ENCODE data around the gene ELFN1. TPM values are rescaled to one million over a fixed set of nuclear protein-coding genes. Genes with fewer than 3 reads are reported as not detected.

Gene ELFN1
- total RNA-seq, 1 experiment from 2014 or later, result 0.69 TPM

DNA sequence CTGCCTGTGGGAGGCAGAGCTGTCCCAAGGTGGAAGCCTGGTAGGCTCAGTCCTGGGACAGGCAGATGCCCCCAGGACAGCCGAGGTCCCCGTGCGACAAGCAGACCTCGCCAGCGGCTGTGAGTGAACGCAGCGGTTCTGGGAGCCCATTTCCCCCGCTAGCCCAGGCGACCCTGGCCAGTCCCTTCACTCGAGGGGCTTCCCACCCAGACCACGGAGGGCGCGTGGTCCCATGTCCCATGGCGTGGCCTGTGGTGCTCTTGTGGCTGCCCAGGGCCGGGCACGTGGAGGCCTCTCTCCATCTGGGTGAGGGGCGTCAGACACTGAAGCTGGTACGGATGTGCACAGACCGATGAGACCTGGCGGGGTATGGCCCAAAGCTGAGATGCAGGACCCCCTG, 67.9 kb downstream of the ELFN1 start:
- no TSS peak for BruUV-seq (replicated peaks)
- CTCF ChIA-PET, result no interaction called here

DNA sequence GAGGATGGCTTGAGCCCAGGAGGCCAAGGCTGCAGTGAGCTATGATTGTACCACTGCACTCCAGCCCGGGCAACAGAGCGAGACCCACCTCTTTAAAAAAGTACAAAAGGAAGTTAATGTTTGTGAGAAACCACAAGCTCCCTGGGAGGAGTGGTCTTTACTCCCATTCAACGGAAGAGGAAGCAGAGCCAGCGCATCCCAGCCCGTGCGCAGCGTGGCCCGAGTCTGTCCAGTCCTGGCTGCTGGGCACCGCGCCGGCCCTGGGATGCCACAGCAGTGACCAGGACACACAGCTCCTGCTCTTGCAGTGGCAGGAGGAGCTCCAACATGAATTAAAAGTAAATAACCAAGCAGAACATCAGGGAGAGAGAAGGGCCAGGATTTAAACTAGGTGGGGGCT, 68.4 kb downstream of the ELFN1 start:
- Histone ChIP-seq H3K4me3 (ENCODE audit: low read length) (no peak overlapping the region), H3K27me3 (ENCODE audit: low read length) (peaks cover 27% of the 10 kb centered on the region), H3K36me3 (ENCODE audit: low read depth, low read length) (no peaks in the 10 kb centered on the region), H3K4me2 (ENCODE audit: low read length) (no peak overlapping the region), H3K9ac (ENCODE audit: low read length) (no peak overlapping the region), H3K27ac (ENCODE audit: low read length) (no peak overlapping the region), H3K9me2 (replicated peaks; ENCODE audit: low read length) (no peaks in the 10 kb centered on the region), H3K9me3 (ENCODE audit: low read length) (no peaks in the 10 kb centered on the region), H4K20me1 (ENCODE audit: low read length) (no peaks in the 10 kb centered on the region), H3K79me2 (ENCODE audit: low read length) (peaks cover 13% of the 10 kb centered on the region), H2AFZ (ENCODE audit: low read length) (no peak overlapping the region), H3K4me1 (ENCODE audit: insufficient read depth, low read length) (peaks cover 18% of the 10 kb centered on the region), H3F3A (ENCODE audit: low read length, unreplicated experiment) (no peaks in the 10 kb centered on the region)
- no peak for TF ChIP-seq EZH2 (IDR thresholded peaks at IDR 0.05; ENCODE audit: low read length, unreplicated experiment)
- TF ChIP-seq, protein P1, sequence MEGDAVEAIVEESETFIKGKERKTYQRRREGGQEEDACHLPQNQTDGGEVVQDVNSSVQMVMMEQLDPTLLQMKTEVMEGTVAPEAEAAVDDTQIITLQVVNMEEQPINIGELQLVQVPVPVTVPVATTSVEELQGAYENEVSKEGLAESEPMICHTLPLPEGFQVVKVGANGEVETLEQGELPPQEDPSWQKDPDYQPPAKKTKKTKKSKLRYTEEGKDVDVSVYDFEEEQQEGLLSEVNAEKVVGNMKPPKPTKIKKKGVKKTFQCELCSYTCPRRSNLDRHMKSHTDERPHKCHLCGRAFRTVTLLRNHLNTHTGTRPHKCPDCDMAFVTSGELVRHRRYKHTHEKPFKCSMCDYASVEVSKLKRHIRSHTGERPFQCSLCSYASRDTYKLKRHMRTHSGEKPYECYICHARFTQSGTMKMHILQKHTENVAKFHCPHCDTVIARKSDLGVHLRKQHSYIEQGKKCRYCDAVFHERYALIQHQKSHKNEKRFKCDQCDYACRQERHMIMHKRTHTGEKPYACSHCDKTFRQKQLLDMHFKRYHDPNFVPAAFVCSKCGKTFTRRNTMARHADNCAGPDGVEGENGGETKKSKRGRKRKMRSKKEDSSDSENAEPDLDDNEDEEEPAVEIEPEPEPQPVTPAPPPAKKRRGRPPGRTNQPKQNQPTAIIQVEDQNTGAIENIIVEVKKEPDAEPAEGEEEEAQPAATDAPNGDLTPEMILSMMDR (conservative IDR thresholded peaks at IDR 0.05; ENCODE audit: low read depth, low read length), result no peak
- TF ChIP-seq EZH2phosphoT487 (IDR thresholded peaks at IDR 0.05; ENCODE audit: borderline replicate concordance, low read length), result no peak
- ChIA-PET POLR2A (ENCODE audit: unreplicated experiment) (no interaction called here), CTCF (no interaction called here)
- intact Hi-C loops (cut with micrococcal nuclease), result no loop called here
- ATAC-seq, result no peak
- no peak for DNase-seq
- BruUV-seq (replicated peaks), result no TSS peak

More for the DNA sequence above, 67.9 kb downstream of the ELFN1 start:
- no peak for ATAC-seq
- Histone ChIP-seq H3K36me3 (ENCODE audit: low read depth, low read length) (no peaks in the 10 kb centered on the region), H3K27ac (ENCODE audit: low read length) (no peak overlapping the region), H4K20me1 (ENCODE audit: low read length) (no peaks in the 10 kb centered on the region), H3K9me2 (replicated peaks; ENCODE audit: low read length) (no peaks in the 10 kb centered on the region), H3K9me3 (ENCODE audit: low read length) (no peaks in the 10 kb centered on the region), H3K4me1 (ENCODE audit: insufficient read depth, low read length) (peaks cover 13% of the 10 kb centered on the region), H3K27me3 (ENCODE audit: low read length) (peaks cover 33% of the 10 kb centered on the region), H3F3A (ENCODE audit: low read length, unreplicated experiment) (no peaks in the 10 kb centered on the region), H2AFZ (ENCODE audit: low read length) (no peak overlapping the region), H3K9ac (ENCODE audit: low read length) (no peak overlapping the region), H3K4me3 (ENCODE audit: low read length) (no peak overlapping the region), H3K79me2 (ENCODE audit: low read length) (peaks cover 13% of the 10 kb centered on the region), H3K4me2 (ENCODE audit: low read length) (no peak overlapping the region)
- no peak for DNase-seq
- POLR2A ChIA-PET (ENCODE audit: unreplicated experiment), result no interaction called here
- TF ChIP-seq EZH2 (IDR thresholded peaks at IDR 0.05; ENCODE audit: low read length, unreplicated experiment) (no peak), EZH2phosphoT487 (IDR thresholded peaks at IDR 0.05; ENCODE audit: borderline replicate concordance, low read length) (no peak)
- TF ChIP-seq, protein P1 (conservative IDR thresholded peaks at IDR 0.05; ENCODE audit: low read depth, low read length), result no peak
- intact Hi-C loops (cut with micrococcal nuclease), result no loop called here

DNA sequence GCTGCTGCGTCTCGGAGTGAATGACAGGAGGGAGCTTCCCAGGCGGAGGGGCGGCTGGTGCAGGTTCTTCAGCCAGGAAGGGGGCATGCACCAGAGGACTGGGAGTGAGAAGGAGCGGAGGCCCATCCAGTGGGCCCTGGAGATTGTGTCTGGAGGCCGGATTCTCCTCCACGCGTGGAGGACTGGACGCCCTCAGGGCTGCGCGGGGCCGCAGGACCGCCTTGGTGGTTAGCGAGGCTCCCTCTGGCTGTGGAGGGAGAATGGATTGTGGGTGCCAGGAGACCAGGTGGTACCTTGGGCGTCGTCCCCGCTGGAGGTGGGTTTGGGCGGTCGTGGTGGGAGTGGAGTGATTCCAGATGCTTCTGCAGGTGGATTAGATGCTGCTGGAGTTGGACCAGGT, 68.9 kb downstream of the ELFN1 start:
- Histone ChIP-seq H2AFZ (ENCODE audit: low read length) (no peak overlapping the region), H3F3A (ENCODE audit: low read length, unreplicated experiment) (no peaks in the 10 kb centered on the region), H3K27me3 (ENCODE audit: low read length) (peaks cover 23% of the 10 kb centered on the region), H3K9ac (ENCODE audit: low read length) (no peak overlapping the region), H3K27ac (ENCODE audit: low read length) (no peak overlapping the region), H3K79me2 (ENCODE audit: low read length) (peaks cover 13% of the 10 kb centered on the region), H3K9me2 (replicated peaks; ENCODE audit: low read length) (no peaks in the 10 kb centered on the region), H3K4me1 (ENCODE audit: insufficient read depth, low read length) (peaks cover 20% of the 10 kb centered on the region), H3K4me3 (ENCODE audit: low read length) (no peak overlapping the region), H4K20me1 (ENCODE audit: low read length) (no peaks in the 10 kb centered on the region), H3K36me3 (ENCODE audit: low read depth, low read length) (no peaks in the 10 kb centered on the region), H3K9me3 (ENCODE audit: low read length) (no peaks in the 10 kb centered on the region), H3K4me2 (ENCODE audit: low read length) (no peak overlapping the region)
- BruUV-seq (replicated peaks), result no TSS peak
- CTCF ChIA-PET, result no interaction called here
- ATAC-seq (no peak), DNase-seq (no peak)
- intact Hi-C loops (cut with micrococcal nuclease), result no loop called here
- TF ChIP-seq, protein P1 (conservative IDR thresholded peaks at IDR 0.05; ENCODE audit: low read depth, low read length), result no peak
- TF ChIP-seq EZH2 (IDR thresholded peaks at IDR 0.05; ENCODE audit: low read length, unreplicated experiment), result no peak
- POLR2A ChIA-PET (ENCODE audit: unreplicated experiment), result no interaction called here
